ENCODE measurements around the gene NEDD8. TPM values are rescaled to one million over a fixed set of nuclear protein-coding genes. Genes with fewer than 3 reads are reported as not detected.
A peak's percentile ranks its signal among the peaks of the same experiment; 100 is the strongest.

NEDD8 gene
- total RNA-seq, 2 experiments from 2014 or later, result 167 to 172 TPM

- Mint-ChIP-seq H3K27ac (no peak overlapping the region), H3K27me3 (no peaks in the 10 kb centered on the region), H3K36me3 (ENCODE audit: low read depth) (peaks cover 17% of the 10 kb centered on the region), H3K9me3 (no peaks in the 10 kb centered on the region), H3K4me3 (no peak overlapping the region), H3K4me1 (ENCODE audit: low read depth) (peaks cover 2% of the 10 kb centered on the region)
- POLR2A ChIA-PET, result interaction anchor here (0.6 to 9.4 kb wide), 6 partner anchors 10 to 70 kb away, joined by 3 to 89 read pairs (median 24); partner anchors contain the start of genes IPO4, IRF9 and TM9SF1
- intact Hi-C loops (cut with micrococcal nuclease), result no loop called here
- TF ChIP-seq CTCF (IDR thresholded peaks at IDR 0.05), result no peak
- CTCF ChIA-PET, result interaction anchor here (2.7 kb wide), 1 partner anchor 17 kb away, joined by 13 read pairs; the partner anchor contains the start of gene IRF9
- no peak for ATAC-seq
- DNase-seq, result no peak
Measured at GRCh38 chr14:24177891-24178290, 54.3 kb downstream of the NEDD8 start.

GRCh38 chr14:24177041-24177825 lies 54.9 kb downstream of the NEDD8 start:
- H3K9me3 Mint-ChIP-seq, result no peaks in the 10 kb centered on the region
- POLR2A ChIA-PET, result interaction anchor here (0.6 to 9.4 kb wide), 8 partner anchors 8 to 71 kb away, joined by 3 to 89 read pairs (median 12); partner anchors contain the start of genes IPO4, IRF9, PSME2 and TM9SF1
- peaks cover 14% of the 10 kb centered on the region for H3K36me3 Mint-ChIP-seq (ENCODE audit: low read depth)
- no peaks in the 10 kb centered on the region for H3K4me1 Mint-ChIP-seq (ENCODE audit: low read depth)
- intact Hi-C loops (cut with micrococcal nuclease), result no loop called here
- H3K27ac Mint-ChIP-seq, result no peak overlapping the region
- CTCF ChIA-PET, result no interaction called here
- H3K4me3 Mint-ChIP-seq, result no peak overlapping the region
- ATAC-seq (no peak), DNase-seq (no peak)
- no peaks in the 10 kb centered on the region for H3K27me3 Mint-ChIP-seq
- no peak for TF ChIP-seq CTCF (IDR thresholded peaks at IDR 0.05)

DNA sequence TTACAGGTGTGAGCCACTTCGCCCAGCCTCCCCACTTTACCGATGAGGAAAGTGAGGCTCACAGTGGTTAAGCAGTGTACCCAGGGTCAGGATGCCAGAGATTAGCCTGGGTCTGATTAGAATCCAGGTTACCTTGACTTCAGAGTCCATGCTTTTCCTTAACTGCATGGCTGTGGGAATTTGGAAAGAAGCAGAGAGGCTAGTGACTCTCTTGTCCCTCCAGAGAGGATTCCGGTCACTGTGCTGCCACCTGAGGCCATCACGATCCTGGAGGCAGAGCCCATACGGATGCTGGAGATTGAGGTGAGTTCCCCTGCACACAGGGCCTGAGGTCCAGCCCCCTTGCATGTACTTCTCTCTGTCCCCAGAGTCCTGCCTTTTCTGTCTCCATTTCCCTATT lies 55.6 kb downstream of the NEDD8 start:
- H3K27ac Mint-ChIP-seq, result no peak overlapping the region
- peaks cover under 1% of the 10 kb centered on the region for H3K4me1 Mint-ChIP-seq (ENCODE audit: low read depth)
- CTCF ChIA-PET, result interaction anchor here (2.1 kb wide), 1 partner anchor 15 kb away, joined by 7 read pairs; the partner anchor contains the start of gene IRF9
- H3K36me3 Mint-ChIP-seq (ENCODE audit: low read depth), result peaks cover 11% of the 10 kb centered on the region
- intact Hi-C loops (cut with micrococcal nuclease), result no loop called here
- no peak for DNase-seq
- TF ChIP-seq CTCF (IDR thresholded peaks at IDR 0.05), result no peak
- no peak overlapping the region for H3K4me3 Mint-ChIP-seq
- ATAC-seq, result no peak
- H3K27me3 Mint-ChIP-seq, result no peaks in the 10 kb centered on the region
- POLR2A ChIA-PET, result interaction anchor here (0.8 to 9.4 kb wide), 8 partner anchors 9 to 71 kb away, joined by 3 to 90 read pairs (median 17); partner anchors contain the start of genes IPO4, IRF9, PSME2 and TM9SF1
- no peaks in the 10 kb centered on the region for H3K9me3 Mint-ChIP-seq

DNA sequence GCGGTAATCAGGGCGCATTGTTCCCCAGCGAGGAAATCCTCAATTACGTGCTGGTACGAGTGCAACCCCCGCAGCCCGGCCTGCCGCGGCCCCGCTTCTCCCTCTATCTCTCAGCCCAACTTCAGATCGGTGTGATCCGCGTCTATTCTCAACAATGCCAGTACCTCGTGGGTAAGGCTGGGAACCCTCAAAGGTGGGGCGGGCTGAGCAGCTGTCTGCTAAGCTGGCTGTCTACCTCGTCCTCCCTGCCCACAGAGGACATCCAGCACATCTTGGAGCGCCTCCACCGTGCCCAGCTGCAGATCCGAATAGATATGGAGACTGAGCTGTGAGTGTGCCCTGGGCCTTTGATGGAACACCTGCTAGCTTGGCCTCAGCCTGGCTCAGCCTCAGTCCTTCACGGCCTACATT lies 59.3 kb downstream of the NEDD8 start:
- POLR2A ChIA-PET, result interaction anchor here (0.7 to 9.6 kb wide), 5 partner anchors 8 to 22 kb away, joined by 4 to 163 read pairs (median 9); partner anchors contain the start of genes IPO4, IRF9 and TM9SF1
- intact Hi-C loops (cut with micrococcal nuclease), result no loop called here
- H3K27me3 Mint-ChIP-seq, result no peaks in the 10 kb centered on the region
- no peaks in the 10 kb centered on the region for H3K9me3 Mint-ChIP-seq
- peaks cover 19% of the 10 kb centered on the region for H3K36me3 Mint-ChIP-seq (ENCODE audit: low read depth)
- peaks cover 14% of the 10 kb centered on the region for H3K4me1 Mint-ChIP-seq (ENCODE audit: low read depth)
- H3K4me3 Mint-ChIP-seq, result peak overlapping the region; percentile 77
- CTCF ChIA-PET, result interaction anchor here (0.9 to 2.1 kb wide), 6 partner anchors 8 to 136 kb away, joined by 3 to 10 read pairs (median 3); partner anchors contain the start of gene IRF9
- no peak for TF ChIP-seq CTCF (IDR thresholded peaks at IDR 0.05)
- peak overlapping the region; percentile 34 for H3K27ac Mint-ChIP-seq
- no peak for DNase-seq
- no peak for ATAC-seq

Data from activated CD8-positive, alpha-beta T cell treated with anti-CD3 and anti-CD28 coated beads for 36 hours (primary cell).